AG09319 (cell line): ENCODE results near the gene IL2RG.

ENCODE experiments used
- DNase-seq: peaks from one replicate; pipeline ENCODE4 v3.0.0-alpha.2; 2010; ENCODE audit warnings: low read depth; ENCODE audit errors: extremely low read depth
- CTCF ChIP-seq: IDR thresholded peaks from 2 replicates; pipeline ENCODE4 v1.5.1; 2011; ENCODE audit warnings: low read depth, mild to moderate bottlenecking, inconsistent platforms, low read length, moderate library complexity

IL2RG gene

GRCh38 chrX:71111141-71111843, at the start of gene IL2RG:
IL2RG (minus strand) TSS chrX:71111577; CDS start chrX:71111539, 38 bp downstream.
- DNase-seq, result no peak
- TF ChIP-seq CTCF, result no peak

GRCh38 chrX:71160475-71160874, 49.1 kb upstream of the IL2RG start:
- no peak for DNase-seq
- no peak for TF ChIP-seq CTCF

- no peak for DNase-seq
- no peak for TF ChIP-seq CTCF
Measured at GRCh38 chrX:71159335-71159734, 48.0 kb upstream of the IL2RG start.

- TF ChIP-seq CTCF, result no peak
Measured at GRCh38 chrX:71158603-71159002, 47.2 kb upstream of the IL2RG start.

GRCh38 chrX:71154641-71155040, 43.3 kb upstream of the IL2RG start:
- TF ChIP-seq CTCF, result no peak
- DNase-seq, result no peak

More at GRCh38 chrX:71158603-71159002, 47.2 kb upstream of the IL2RG start:
- no peak for DNase-seq

GRCh38 chrX:71154196-71154595, 42.8 kb upstream of the IL2RG start:
- no peak for TF ChIP-seq CTCF
- no peak for DNase-seq

GRCh38 chrX:71151366-71151765, 40.0 kb upstream of the IL2RG start:
- no peak for TF ChIP-seq CTCF
- no peak for DNase-seq
